Ascending aorta (tissue), 2 donors: Measurements from ENCODE around the gene AKTIP. TPM values are rescaled to one million over a fixed set of nuclear protein-coding genes. Genes with fewer than 3 reads are reported as not detected.

Experiments
- DNase-seq, 2 donors: peaks; one replicate each; pipeline ENCODE4 v3.0.0-alpha.2; 2019; ENCODE audit warnings: low spot score in 2 of 2
- H3K27ac ChIP-seq, 2 donors: fragments of 200-600 bp; sonication (generic); one replicate each; pipeline ENCODE4 v1.5.1; 2016 to 2017; ENCODE audit warnings: mild to moderate bottlenecking in 1 of 2
- H3K27me3 ChIP-seq: fragments of 200-600 bp; sonication (generic); one replicate; pipeline ENCODE4 v1.5.1; 2017
- H3K36me3 ChIP-seq, 2 donors: fragments of 200-600 bp; sonication (generic); one replicate each; pipeline ENCODE4 v1.5.1; 2016
- H3K4me1 ChIP-seq, 2 donors: fragments of 200-600 bp; sonication (generic); one replicate each; pipeline ENCODE4 v1.5.1; 2016 to 2017; ENCODE audit warnings: mild to moderate bottlenecking in 1 of 2
- H3K4me3 ChIP-seq, 2 donors: fragments of 200-600 bp; sonication (generic); one replicate each; pipeline ENCODE4 v1.5.1; 2016 to 2017; ENCODE audit warnings: mild to moderate bottlenecking in 1 of 2
- H3K9me3 ChIP-seq, 2 donors: fragments of 200-600 bp; sonication (generic); one replicate each; pipeline ENCODE4 v1.5.1; 2016
- intact Hi-C: fragments of 100-400 bp; cut with DNase I; formaldehyde crosslinking; loops from one replicate; pipeline ENCODE4 v1.15.1; 2023
- total RNA-seq: library from RNA; depleted of rRNA; stranded (reverse); fragments of >200 nt; gene quantifications from one replicate; pipeline ENCODE4 v1.1.0, GENCODE V29; 2016
- TF ChIP-seq, protein P1 (sequence below), 3 experiments: fragments of 200-600 bp in 2 of 3; fragments of 450-650 bp in 1 of 3; sonication (generic) in 2 of 3; IDR thresholded peaks; one replicate each; pipeline ENCODE4 v1.5.1; 2016 to 2019; ENCODE audit warnings: antibody characterized with exemption in 3 of 3, mild to moderate bottlenecking in 1 of 3, moderate library complexity in 1 of 3

AKTIP gene
- total RNA-seq, 1 donor from 2014 or later = 58.0 TPM

DNA sequence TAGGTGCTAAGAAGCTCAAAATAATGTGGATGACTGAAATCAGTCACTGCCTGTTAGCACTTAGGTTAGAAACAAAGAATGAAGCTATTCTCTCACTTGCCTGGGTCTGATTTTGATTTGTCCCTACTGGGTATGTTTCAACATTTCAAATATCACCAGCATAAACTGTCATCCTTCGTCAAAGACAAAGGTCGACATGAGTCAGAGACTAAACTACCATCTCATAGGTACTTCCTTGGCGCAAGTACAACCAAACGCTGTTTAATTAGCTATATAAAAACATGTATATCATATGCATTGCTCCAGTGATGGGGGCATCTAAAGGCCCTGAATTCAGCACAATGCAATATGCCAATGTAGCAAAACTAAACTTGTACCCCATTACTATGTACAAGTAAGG, 4.0 kb downstream of the AKTIP start:
- peaks cover 41 to 54% of the 10 kb centered on the region in 2 donors for H3K36me3 ChIP-seq
- no peaks in the 10 kb centered on the region for H3K27me3 ChIP-seq
- no peak overlapping the region for H3K4me3 ChIP-seq
- TF ChIP-seq, protein P1, sequence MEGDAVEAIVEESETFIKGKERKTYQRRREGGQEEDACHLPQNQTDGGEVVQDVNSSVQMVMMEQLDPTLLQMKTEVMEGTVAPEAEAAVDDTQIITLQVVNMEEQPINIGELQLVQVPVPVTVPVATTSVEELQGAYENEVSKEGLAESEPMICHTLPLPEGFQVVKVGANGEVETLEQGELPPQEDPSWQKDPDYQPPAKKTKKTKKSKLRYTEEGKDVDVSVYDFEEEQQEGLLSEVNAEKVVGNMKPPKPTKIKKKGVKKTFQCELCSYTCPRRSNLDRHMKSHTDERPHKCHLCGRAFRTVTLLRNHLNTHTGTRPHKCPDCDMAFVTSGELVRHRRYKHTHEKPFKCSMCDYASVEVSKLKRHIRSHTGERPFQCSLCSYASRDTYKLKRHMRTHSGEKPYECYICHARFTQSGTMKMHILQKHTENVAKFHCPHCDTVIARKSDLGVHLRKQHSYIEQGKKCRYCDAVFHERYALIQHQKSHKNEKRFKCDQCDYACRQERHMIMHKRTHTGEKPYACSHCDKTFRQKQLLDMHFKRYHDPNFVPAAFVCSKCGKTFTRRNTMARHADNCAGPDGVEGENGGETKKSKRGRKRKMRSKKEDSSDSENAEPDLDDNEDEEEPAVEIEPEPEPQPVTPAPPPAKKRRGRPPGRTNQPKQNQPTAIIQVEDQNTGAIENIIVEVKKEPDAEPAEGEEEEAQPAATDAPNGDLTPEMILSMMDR (IDR thresholded peaks at IDR 0.05) = no peak
- peaks cover 5 to 15% of the 10 kb centered on the region in 2 donors for H3K4me1 ChIP-seq
- no peaks in the 10 kb centered on the region for H3K9me3 ChIP-seq
- DNase-seq = no peak
- no peak overlapping the region for H3K27ac ChIP-seq
- intact Hi-C loops = no loop called here

DNA sequence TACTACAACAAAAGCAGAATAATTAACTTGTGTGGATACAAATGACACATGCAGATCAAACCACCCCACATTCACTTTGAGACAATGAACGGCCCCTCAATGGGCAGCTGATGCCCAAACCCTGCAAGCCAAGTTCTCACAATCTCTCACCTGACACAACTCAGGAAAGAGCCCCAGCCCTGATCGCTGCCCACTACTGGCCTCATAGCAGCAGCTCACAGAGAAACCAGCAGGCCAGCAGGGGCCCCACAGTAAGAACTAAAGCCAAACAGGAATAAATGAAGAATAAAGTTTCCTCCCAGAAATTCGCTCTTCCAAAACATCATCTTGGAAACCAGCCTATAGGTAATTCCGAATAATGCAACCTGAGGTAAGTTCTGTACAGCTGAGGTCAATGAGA, 7.7 kb downstream of the AKTIP start:
- intact Hi-C loops = no loop called here
- DNase-seq = no peak
- no peaks in the 10 kb centered on the region for H3K4me1 ChIP-seq
- H3K9me3 ChIP-seq = no peaks in the 10 kb centered on the region
- no peaks in the 10 kb centered on the region for H3K27me3 ChIP-seq
- H3K27ac ChIP-seq = no peak overlapping the region
- H3K36me3 ChIP-seq = peaks cover 71 to 80% of the 10 kb centered on the region in 2 donors
- H3K4me3 ChIP-seq = no peak overlapping the region
- TF ChIP-seq, protein P1 (IDR thresholded peaks at IDR 0.05) = no peak

DNA sequence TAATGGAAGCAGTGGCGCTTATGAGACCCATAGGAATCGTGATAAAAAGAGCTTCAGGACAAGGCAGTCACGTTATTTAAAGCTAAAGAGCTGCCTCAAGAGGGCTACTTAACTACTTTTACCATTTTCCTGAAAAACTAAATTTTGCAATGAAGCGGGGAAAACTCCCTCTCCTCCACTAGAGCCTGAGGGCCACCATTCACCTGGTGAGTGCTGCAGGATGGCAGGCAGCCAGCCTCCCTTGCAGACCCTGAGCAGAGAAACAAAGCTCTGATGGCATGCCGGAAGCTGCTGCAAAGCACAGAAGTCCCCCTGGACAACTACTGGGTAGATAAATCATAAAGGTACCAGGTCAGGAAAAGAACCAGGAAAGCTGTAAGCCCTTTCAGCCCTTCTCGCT, 8.4 kb downstream of the AKTIP start:
- Histone ChIP-seq H3K9me3 (no peaks in the 10 kb centered on the region), H3K27me3 (no peaks in the 10 kb centered on the region), H3K4me3 (no peak overlapping the region), H3K27ac (no peak overlapping the region), H3K36me3 (peaks cover 71 to 86% of the 10 kb centered on the region in 2 donors), H3K4me1 (no peaks in the 10 kb centered on the region)
- DNase-seq = no peak
- intact Hi-C loops = no loop called here
- TF ChIP-seq, protein P1 (IDR thresholded peaks at IDR 0.05) = no peak

DNA sequence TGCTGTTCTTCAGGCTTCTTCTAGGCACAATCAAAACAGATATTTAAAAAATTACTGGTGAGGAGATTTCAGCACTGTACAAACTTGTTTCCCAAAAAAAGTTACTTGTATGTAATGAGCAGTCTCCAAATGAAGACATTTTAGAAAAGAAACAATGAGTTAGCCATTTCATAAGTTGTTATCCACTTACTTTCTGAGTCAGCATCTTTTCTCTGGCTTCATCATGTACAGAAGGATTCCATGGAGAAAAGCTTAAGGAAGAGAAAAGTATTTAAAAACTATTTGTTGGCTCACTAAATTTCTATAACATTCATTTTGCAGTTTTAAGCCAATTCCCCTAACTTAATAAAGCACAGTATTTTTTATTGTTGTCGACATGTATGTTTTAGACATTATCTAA, 10.5 kb downstream of the AKTIP start:
- no peaks in the 10 kb centered on the region for H3K9me3 ChIP-seq
- TF ChIP-seq, protein P1 (IDR thresholded peaks at IDR 0.05) = no peak
- H3K4me3 ChIP-seq = no peak overlapping the region
- no peaks in the 10 kb centered on the region for H3K4me1 ChIP-seq
- no peaks in the 10 kb centered on the region for H3K27me3 ChIP-seq
- peaks cover 68 to 70% of the 10 kb centered on the region in 2 donors for H3K36me3 ChIP-seq
- no peak for DNase-seq
- H3K27ac ChIP-seq = no peak overlapping the region
- intact Hi-C loops = no loop called here

DNA sequence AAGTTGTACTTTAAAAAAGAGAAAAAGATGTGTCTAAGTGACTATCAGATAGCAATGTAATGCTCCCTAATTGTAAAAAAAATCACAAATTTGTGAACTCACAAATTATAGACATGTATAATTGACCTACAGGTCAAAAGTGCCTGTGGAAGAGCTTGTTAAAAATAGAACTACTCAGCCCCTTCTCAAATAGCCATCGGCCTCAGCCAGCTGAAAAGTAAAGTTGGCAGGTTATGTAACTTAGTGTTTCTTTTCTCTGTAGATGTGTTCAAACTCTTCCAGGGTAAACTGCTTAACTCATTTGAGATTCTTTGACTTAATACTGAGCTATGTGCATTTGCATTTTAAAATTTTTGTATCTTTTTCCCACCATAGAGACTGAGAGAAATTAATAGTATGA, 13.3 kb downstream of the AKTIP start:
- peak overlapping the region in 1 of 2 donors; percentile 15 for H3K27ac ChIP-seq
- no peaks in the 10 kb centered on the region for H3K9me3 ChIP-seq
- no peak overlapping the region for H3K4me3 ChIP-seq
- no peaks in the 10 kb centered on the region for H3K4me1 ChIP-seq
- no peaks in the 10 kb centered on the region for H3K27me3 ChIP-seq
- DNase-seq = no peak
- intact Hi-C loops = no loop called here
- peaks cover 58 to 66% of the 10 kb centered on the region in 2 donors for H3K36me3 ChIP-seq
- TF ChIP-seq, protein P1 (IDR thresholded peaks at IDR 0.05) = no peak

DNA sequence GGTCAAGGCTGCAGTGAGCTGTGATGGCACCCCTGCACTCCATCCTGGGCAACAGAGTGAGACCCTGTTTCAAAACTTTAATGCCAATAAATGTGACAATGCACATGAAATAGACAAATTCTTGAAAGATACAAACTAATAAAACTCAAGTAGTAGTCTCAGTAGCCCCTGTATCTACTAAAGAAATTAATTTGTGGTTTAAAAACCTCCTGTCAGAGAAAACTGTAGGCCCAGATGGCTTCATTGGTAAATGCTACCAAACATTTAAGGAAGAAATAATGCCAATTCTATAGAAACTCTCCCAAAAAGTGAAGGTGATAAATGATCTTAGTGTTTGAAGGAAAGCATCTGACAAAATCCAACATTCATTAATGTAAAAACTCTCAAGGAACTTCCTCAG, 16.8 kb downstream of the AKTIP start:
- H3K27ac ChIP-seq = no peak overlapping the region
- H3K36me3 ChIP-seq = peaks cover 52 to 72% of the 10 kb centered on the region in 2 donors
- intact Hi-C loops = no loop called here

More for the DNA sequence above, 16.8 kb downstream of the AKTIP start:
- Histone ChIP-seq H3K9me3 (no peaks in the 10 kb centered on the region), H3K4me3 (no peak overlapping the region), H3K27me3 (no peaks in the 10 kb centered on the region), H3K4me1 (no peaks in the 10 kb centered on the region)
- no peak for DNase-seq
- TF ChIP-seq, protein P1 (IDR thresholded peaks at IDR 0.05) = no peak
